Kidney (tissue), 14 donors: ENCODE measurements around the gene CEBPA. TPM values are rescaled to one million over a fixed set of nuclear protein-coding genes. Genes with fewer than 3 reads are reported as not detected.

Source experiments
- DNase-seq, 5 donors: peaks; one replicate each; pipeline ENCODE4 v3.0.0-alpha.2; 2013 to 2020
- FAIRE-seq: peaks from 2 replicates; lab custom pipeline; 2012; peaks lifted over from hg19 to GRCh38; lab: Jason Lieb, UNC
- H3K27ac ChIP-seq, 2 donors: one replicate each; pipeline ENCODE4 v1.7.0; 2013; ENCODE audit warnings: low read depth in 2 of 2, low read length in 2 of 2, inconsistent platforms in 1 of 2
- H3K27me3 ChIP-seq: one replicate; pipeline ENCODE4 v1.7.1; 2013; ENCODE audit warnings: low read length, inconsistent platforms; ENCODE audit not compliant: control insufficient read depth, insufficient read depth
- H3K36me3 ChIP-seq, 3 donors: one replicate each; pipeline versions ENCODE4 v1.7.0 to v1.7.1; 2013; ENCODE audit warnings: low read length in 3 of 3, control low read depth in 1 of 3, inconsistent platforms in 1 of 3; ENCODE audit not compliant: insufficient read depth in 3 of 3, control insufficient read depth in 2 of 3
- H3K4me1 ChIP-seq, 3 donors: one replicate each; pipeline versions ENCODE4 v1.7.0 to v1.7.1; 2013; ENCODE audit warnings: low read length in 3 of 3, inconsistent platforms in 1 of 3, low read depth in 1 of 3; ENCODE audit not compliant: control insufficient read depth in 2 of 3, insufficient read depth in 2 of 3
- H3K4me3 ChIP-seq, 3 donors: one replicate each; pipeline versions ENCODE4 v1.7.0 to v1.8.1; 2013; ENCODE audit warnings: low read length in 3 of 3, control low read depth in 1 of 3, inconsistent platforms in 1 of 3
- H3K9ac ChIP-seq, 3 donors: one replicate each; pipeline versions ENCODE4 v1.7.0 to v1.7.1; 2013; ENCODE audit warnings: low read length in 3 of 3, control low read depth in 1 of 3, inconsistent platforms in 1 of 3
- H3K9me3 ChIP-seq, 3 donors: one replicate each; pipeline versions ENCODE4 v1.7.0 to v1.7.1; 2013; ENCODE audit warnings: low read length in 3 of 3, control low read depth in 1 of 3, inconsistent platforms in 1 of 3; ENCODE audit not compliant: control insufficient read depth in 2 of 3, insufficient read depth in 1 of 3
- intact Hi-C: fragments of 100-400 bp; cut with DNase I; formaldehyde crosslinking; loops from one replicate; pipeline ENCODE4 v1.11.1; 2022
- polyA plus RNA-seq: library from polyadenylated mRNA; stranded (reverse); fragments of 350-450 nt; fragmentation: Illumina TruSeq; extraction: RNeasy Lipid Tissue Mini Kit (QIAGEN cat#74804); gene quantifications from one replicate; pipeline ENCODE4 v1.2.3, GENCODE V29; 2014; ENCODE audit warnings: low read depth, low replicate concordance; ENCODE audit not compliant: insufficient read depth
- total RNA-seq: library from RNA; stranded (reverse); fragmentation: NEBNext Ultra II Directional; extraction: Animal tissue kit (Norgen Biotek cat#: 25700); gene quantifications from one replicate; pipeline ENCODE4 v1.2.1, GENCODE V29; 2021
- TF ChIP-seq, protein P1 (sequence below): IDR thresholded peaks from 3 replicates; pipeline ENCODE4 v1.5.1; 2012; ENCODE audit warnings: mild to moderate bottlenecking, moderate library complexity, borderline replicate concordance; ENCODE audit not compliant: insufficient read depth; ENCODE audit errors: extremely low read depth
- donor health status: control.
- donor health status: control.
- donor health status: control.
- donor health status: control.
- donor health status: control.
- donor health status: DM: yes; HTN: yes; CAD: no.
- donor health status: Normal renal cell carcinoma (clear cell type).

CEBPA gene
- total and polyA plus RNA-seq, 2 donors from 2014 or later: 6.6 to 7.1 TPM

DNA sequence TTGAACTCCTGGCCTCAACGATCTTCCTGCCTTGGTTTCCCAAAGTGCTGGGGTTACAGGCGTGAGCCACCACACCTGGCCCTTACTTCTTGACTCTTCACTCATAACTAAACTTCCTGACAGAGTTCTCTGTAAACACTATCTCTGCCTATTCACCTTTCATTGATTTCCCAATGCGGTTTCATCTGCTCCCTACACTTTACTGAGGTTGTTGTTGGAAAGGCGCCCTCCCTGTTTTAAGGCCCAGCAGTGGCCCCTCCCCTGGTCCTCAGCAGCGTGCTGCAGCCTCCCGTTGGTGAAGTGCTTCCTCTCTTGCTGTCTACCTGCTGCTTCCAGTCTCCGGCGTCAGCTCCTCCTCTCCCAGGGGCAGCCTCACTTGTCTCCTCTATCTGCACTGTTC lies 26.7 kb upstream of the CEBPA start:
- no peaks in the 10 kb centered on the region for H3K4me1 ChIP-seq
- H3K36me3 ChIP-seq: no peaks in the 10 kb centered on the region
- DNase-seq (no peak), FAIRE-seq (no peak)
- H3K27me3 ChIP-seq: no peaks in the 10 kb centered on the region
- H3K9ac ChIP-seq: no peak overlapping the region
- intact Hi-C loops: no loop called here
- peaks cover 0 to 8% (median 0%) of the 10 kb centered on the region in 3 donors for H3K9me3 ChIP-seq
- TF ChIP-seq, protein P1, sequence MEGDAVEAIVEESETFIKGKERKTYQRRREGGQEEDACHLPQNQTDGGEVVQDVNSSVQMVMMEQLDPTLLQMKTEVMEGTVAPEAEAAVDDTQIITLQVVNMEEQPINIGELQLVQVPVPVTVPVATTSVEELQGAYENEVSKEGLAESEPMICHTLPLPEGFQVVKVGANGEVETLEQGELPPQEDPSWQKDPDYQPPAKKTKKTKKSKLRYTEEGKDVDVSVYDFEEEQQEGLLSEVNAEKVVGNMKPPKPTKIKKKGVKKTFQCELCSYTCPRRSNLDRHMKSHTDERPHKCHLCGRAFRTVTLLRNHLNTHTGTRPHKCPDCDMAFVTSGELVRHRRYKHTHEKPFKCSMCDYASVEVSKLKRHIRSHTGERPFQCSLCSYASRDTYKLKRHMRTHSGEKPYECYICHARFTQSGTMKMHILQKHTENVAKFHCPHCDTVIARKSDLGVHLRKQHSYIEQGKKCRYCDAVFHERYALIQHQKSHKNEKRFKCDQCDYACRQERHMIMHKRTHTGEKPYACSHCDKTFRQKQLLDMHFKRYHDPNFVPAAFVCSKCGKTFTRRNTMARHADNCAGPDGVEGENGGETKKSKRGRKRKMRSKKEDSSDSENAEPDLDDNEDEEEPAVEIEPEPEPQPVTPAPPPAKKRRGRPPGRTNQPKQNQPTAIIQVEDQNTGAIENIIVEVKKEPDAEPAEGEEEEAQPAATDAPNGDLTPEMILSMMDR: no peak
- H3K27ac ChIP-seq: no peak overlapping the region
- H3K4me3 ChIP-seq: no peak overlapping the region

DNA sequence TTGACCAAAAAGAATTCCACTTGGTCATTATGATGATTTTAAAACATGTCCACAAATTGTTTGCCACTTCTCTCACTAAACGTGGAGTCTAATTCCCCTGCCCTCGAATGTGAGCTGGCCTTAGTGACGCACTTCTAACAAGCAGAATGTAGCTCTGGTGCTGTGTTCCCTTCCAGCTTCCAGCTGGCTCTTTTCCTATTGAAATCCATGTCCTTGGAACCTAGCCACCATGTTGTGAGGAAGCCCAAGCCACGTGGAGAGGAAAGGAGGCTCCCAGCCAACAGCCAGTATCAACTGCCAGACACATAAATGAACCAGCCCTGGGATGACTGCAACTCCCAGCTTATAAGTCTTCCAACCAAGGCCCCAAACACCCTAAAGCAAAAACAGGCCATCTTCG lies 23.6 kb upstream of the CEBPA start:
- TF ChIP-seq, protein P1: no peak
- H3K36me3 ChIP-seq: no peaks in the 10 kb centered on the region
- intact Hi-C loops: no loop called here
- FAIRE-seq (no peak), DNase-seq (no peak)
- H3K27ac ChIP-seq: no peak overlapping the region
- no peaks in the 10 kb centered on the region for H3K27me3 ChIP-seq
- H3K9me3 ChIP-seq: peaks cover 0 to 8% (median 0%) of the 10 kb centered on the region in 3 donors
- H3K9ac ChIP-seq: no peak overlapping the region
- no peaks in the 10 kb centered on the region for H3K4me1 ChIP-seq
- H3K4me3 ChIP-seq: no peak overlapping the region

DNA sequence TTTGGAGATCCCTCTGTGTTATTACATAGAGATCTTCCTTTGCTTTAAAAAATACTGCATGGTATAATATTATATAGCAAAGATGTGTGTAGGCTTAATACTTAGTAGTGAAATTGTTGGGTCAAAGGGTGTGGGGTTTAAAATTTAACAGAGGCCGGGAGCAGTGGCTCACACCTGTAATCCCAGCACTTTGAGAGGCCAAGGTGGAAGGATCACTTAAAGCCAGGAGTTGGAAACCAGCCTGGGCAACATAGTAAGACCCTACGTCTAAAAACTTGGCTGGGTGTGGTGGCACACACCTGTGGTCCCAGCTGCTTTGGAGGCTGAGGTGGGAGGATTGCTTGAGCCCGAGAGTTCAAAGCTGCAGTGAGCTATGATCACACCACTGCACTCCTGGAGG lies 22.3 kb upstream of the CEBPA start:
- intact Hi-C loops: no loop called here
- Histone ChIP-seq H3K9me3 (peaks cover 0 to 8% (median 0%) of the 10 kb centered on the region in 3 donors), H3K27ac (no peak overlapping the region), H3K4me1 (no peaks in the 10 kb centered on the region), H3K36me3 (no peaks in the 10 kb centered on the region), H3K9ac (no peak overlapping the region), H3K27me3 (no peaks in the 10 kb centered on the region), H3K4me3 (no peak overlapping the region)
- FAIRE-seq: no peak
- TF ChIP-seq, protein P1: no peak
- DNase-seq: no peak
